Mesenchymal stem cell (in vitro differentiated cells and primary cell): ENCODE measurements around the gene DAGLB.

Experiments
- DNase-seq: peaks from one replicate; pipeline ENCODE4 v3.0.0-alpha.2; 2013
- H2AFZ ChIP-seq: one replicate; pipeline ENCODE4 v1.6.1; 2013; ENCODE audit warnings: low read depth, mild to moderate bottlenecking, control low read depth, inconsistent platforms, low read length, moderate library complexity
- H2AK5ac ChIP-seq: 2 replicates; pipeline ENCODE4 v1.6.1; 2013; ENCODE audit warnings: low read length, moderate library complexity, mild to moderate bottlenecking, inconsistent platforms; ENCODE audit not compliant: severe bottlenecking
- H2BK120ac ChIP-seq: one replicate; pipeline ENCODE4 v1.6.1; 2013; ENCODE audit warnings: low read depth, mild to moderate bottlenecking, inconsistent platforms, low read length, moderate library complexity
- H2BK12ac ChIP-seq, 2 experiments: one replicate each; pipeline ENCODE4 v1.6.1; 2013; ENCODE audit warnings: inconsistent platforms in 2 of 2, low read length in 2 of 2, mild to moderate bottlenecking in 2 of 2, moderate library complexity in 2 of 2, control low read depth in 1 of 2
- H2BK15ac ChIP-seq: one replicate; pipeline ENCODE4 v1.6.1; 2013; ENCODE audit warnings: mild to moderate bottlenecking, low read depth, inconsistent platforms; ENCODE audit not compliant: poor library complexity, severe bottlenecking
- H2BK5ac ChIP-seq: 2 replicates; pipeline ENCODE4 v1.6.1; 2013; ENCODE audit warnings: low read depth, mild to moderate bottlenecking, low read length, control low read depth, inconsistent platforms; ENCODE audit not compliant: poor library complexity, severe bottlenecking
- H3K14ac ChIP-seq, 2 experiments: one replicate each; pipeline ENCODE4 v1.6.1; 2013; ENCODE audit warnings: inconsistent platforms in 2 of 2, low read length in 2 of 2, control low read depth in 1 of 2, mild to moderate bottlenecking in 1 of 2, moderate library complexity in 1 of 2
- H3K18ac ChIP-seq, 2 experiments: one replicate each; pipeline ENCODE4 v1.6.1; 2013; ENCODE audit warnings: inconsistent platforms in 2 of 2, low read length in 2 of 2, control low read depth in 1 of 2, low read depth in 1 of 2, mild to moderate bottlenecking in 1 of 2
- H3K23ac ChIP-seq, 2 experiments: one replicate each; pipeline ENCODE4 v1.6.1; 2013; ENCODE audit warnings: inconsistent platforms in 2 of 2, low read length in 2 of 2, mild to moderate bottlenecking in 2 of 2, moderate library complexity in 2 of 2, control low read depth in 1 of 2
- H3K27ac ChIP-seq: 2 replicates; pipeline ENCODE4 v1.5.1; 2013; ENCODE audit warnings: mild to moderate bottlenecking, moderate library complexity, low read length, control low read depth, inconsistent platforms; ENCODE audit not compliant: poor library complexity, severe bottlenecking
- H3K27me3 ChIP-seq, 2 experiments: 2 replicates each; pipeline versions ENCODE4 v1.6.1 to v1.7.0; 2013; ENCODE audit warnings: low read length in 2 of 2, mild to moderate bottlenecking in 2 of 2, moderate library complexity in 2 of 2, control low read depth in 1 of 2, inconsistent platforms in 1 of 2; ENCODE audit not compliant: control insufficient read depth in 1 of 2, insufficient read depth in 1 of 2
- H3K36me3 ChIP-seq, 2 experiments: 2 replicates each; pipeline versions ENCODE4 v1.6.1 to v1.7.0; 2013; ENCODE audit warnings: low read length in 2 of 2, control low read depth in 1 of 2, inconsistent platforms in 1 of 2, low read depth in 1 of 2, mild to moderate bottlenecking in 1 of 2; ENCODE audit not compliant: insufficient read depth in 2 of 2, control insufficient read depth in 1 of 2
- H3K4ac ChIP-seq, 2 experiments: one replicate each; pipeline ENCODE4 v1.6.1; 2013; ENCODE audit warnings: inconsistent platforms in 2 of 2, low read length in 2 of 2, mild to moderate bottlenecking in 2 of 2, moderate library complexity in 2 of 2, control low read depth in 1 of 2, low read depth in 1 of 2
- H3K4me1 ChIP-seq: 2 replicates; pipeline ENCODE4 v1.6.1; 2013; ENCODE audit warnings: low read depth, low read length, control low read depth; ENCODE audit not compliant: control insufficient read depth, insufficient read depth
- H3K4me2 ChIP-seq: 2 replicates; pipeline ENCODE4 v1.6.1; 2013; ENCODE audit warnings: low read length, mild to moderate bottlenecking, inconsistent platforms; ENCODE audit not compliant: poor library complexity, severe bottlenecking
- H3K4me3 ChIP-seq, 2 experiments: 2 replicates each; pipeline versions ENCODE4 v1.5.1 to v1.7.0; 2013; ENCODE audit warnings: low read length in 2 of 2, mild to moderate bottlenecking in 2 of 2, control low read depth in 1 of 2, low read depth in 1 of 2; ENCODE audit not compliant: insufficient read depth in 1 of 2
- H3K79me1 ChIP-seq: replicated peaks from 2 replicates; pipeline ENCODE4 v1.6.1; 2013; ENCODE audit warnings: mild to moderate bottlenecking, control low read depth, low read length, inconsistent platforms; ENCODE audit not compliant: poor library complexity, severe bottlenecking
- H3K9ac ChIP-seq: 2 replicates; pipeline ENCODE4 v1.7.0; 2013; ENCODE audit warnings: mild to moderate bottlenecking, low read length, moderate library complexity
- H3K9me3 ChIP-seq: 2 replicates; pipeline ENCODE4 v1.7.0; 2013; ENCODE audit warnings: mild to moderate bottlenecking, low read length; ENCODE audit not compliant: control insufficient read depth
- H4K8ac ChIP-seq: one replicate; pipeline ENCODE4 v1.6.1; 2013; ENCODE audit warnings: inconsistent platforms, mild to moderate bottlenecking, low read length, moderate library complexity
- H4K91ac ChIP-seq: one replicate; pipeline ENCODE4 v1.6.1; 2013; ENCODE audit warnings: mild to moderate bottlenecking, low read length, inconsistent platforms
- WGBS: methylation state at CpG from one replicate; pipeline ENCODE4 v1.1.7; 2013; ENCODE audit warnings: mixed read lengths; 5-methylcytosine and 5-hydroxymethylcytosine counted together

The DAGLB gene

GRCh38 chr7:6477318-6477660 is 29.5 kb upstream of the DAGLB start:
- 80% methylated on average over 1 of the region's 1 CpG for WGBS
- Histone ChIP-seq H2BK5ac (no peak overlapping the region), H3K27me3 (no peaks in the 10 kb centered on the region), H3K9ac (peak overlapping the region; percentile 55), H3K36me3 (peaks cover 32 to 56% of the 10 kb centered on the region in 2 experiments), H3K4me1 (peaks cover 20% of the 10 kb centered on the region), H3K79me1 (no peaks in the 10 kb centered on the region), H3K18ac (no peak overlapping the region), H2AFZ (no peak overlapping the region), H4K91ac (no peak overlapping the region), H4K8ac (no peak overlapping the region), H3K4ac (no peak overlapping the region), H3K27ac (no peak overlapping the region), H2BK120ac (no peak overlapping the region), H2BK15ac (no peak overlapping the region), H3K14ac (no peak overlapping the region), H2BK12ac (no peak overlapping the region), H3K9me3 (no peaks in the 10 kb centered on the region), H3K23ac (no peak overlapping the region), H2AK5ac (no peak overlapping the region), H3K4me2 (no peak overlapping the region), H3K4me3 (no peak overlapping the region)
- DNase-seq: no peak

GRCh38 chr7:6476596-6477317 is 29.0 kb upstream of the DAGLB start:
- Histone ChIP-seq H3K18ac (no peak overlapping the region), H2BK15ac (no peak overlapping the region), H2BK5ac (no peak overlapping the region), H3K4me3 (no peak overlapping the region), H3K9ac (peak overlapping the region; percentile 55), H3K14ac (no peak overlapping the region), H3K27ac (no peak overlapping the region), H2AFZ (no peak overlapping the region), H3K4ac (no peak overlapping the region), H3K9me3 (no peaks in the 10 kb centered on the region), H3K36me3 (peaks cover 37 to 59% of the 10 kb centered on the region in 2 experiments), H4K8ac (no peak overlapping the region), H2BK12ac (no peak overlapping the region), H3K79me1 (no peaks in the 10 kb centered on the region), H3K4me2 (no peak overlapping the region), H4K91ac (no peak overlapping the region), H3K27me3 (no peaks in the 10 kb centered on the region), H3K4me1 (peaks cover 20% of the 10 kb centered on the region), H2BK120ac (no peak overlapping the region), H3K23ac (no peak overlapping the region), H2AK5ac (no peak overlapping the region)
- DNase-seq: no peak
- WGBS: 91% methylated on average over 5 of the region's 7 CpGs

- no peak overlapping the region for H3K4ac ChIP-seq
- peaks cover 2% of the 10 kb centered on the region for H3K79me1 ChIP-seq
- H4K8ac ChIP-seq: no peak overlapping the region
- no peak overlapping the region for H2BK15ac ChIP-seq
- no peaks in the 10 kb centered on the region for H3K9me3 ChIP-seq
- H2BK12ac ChIP-seq: no peak overlapping the region
- no peak overlapping the region for H4K91ac ChIP-seq
- DNase-seq: no peak
- no peak overlapping the region for H3K23ac ChIP-seq
- H3K9ac ChIP-seq: peak overlapping the region; percentile 55
- no peak overlapping the region for H2AFZ ChIP-seq
- 96% methylated on average over 3 of the region's 3 CpGs for WGBS
- peaks cover 32 to 62% of the 10 kb centered on the region in 2 experiments for H3K36me3 ChIP-seq
- H3K14ac ChIP-seq: no peak overlapping the region
- no peak overlapping the region for H3K4me2 ChIP-seq
- no peaks in the 10 kb centered on the region for H3K27me3 ChIP-seq
- H3K4me1 ChIP-seq: peaks cover 18% of the 10 kb centered on the region
- no peak overlapping the region for H3K18ac ChIP-seq
- no peak overlapping the region for H3K27ac ChIP-seq
- H3K4me3 ChIP-seq: no peak overlapping the region
- no peak overlapping the region for H2AK5ac ChIP-seq
- H2BK5ac ChIP-seq: no peak overlapping the region
- H2BK120ac ChIP-seq: no peak overlapping the region
Measured at GRCh38 chr7:6475433-6476186, 27.9 kb upstream of the DAGLB start.

- no peak for DNase-seq
- Histone ChIP-seq H4K91ac (no peak overlapping the region), H3K23ac (no peak overlapping the region), H3K4me1 (no peaks in the 10 kb centered on the region), H3K4me2 (no peak overlapping the region), H3K4me3 (no peak overlapping the region), H2BK5ac (no peak overlapping the region), H3K36me3 (peaks cover 66 to 89% of the 10 kb centered on the region in 2 experiments), H4K8ac (no peak overlapping the region), H3K79me1 (peaks cover 26% of the 10 kb centered on the region), H2BK12ac (no peak overlapping the region), H3K14ac (no peak overlapping the region), H3K27ac (no peak overlapping the region), H2AFZ (no peak overlapping the region), H2AK5ac (no peak overlapping the region), H2BK15ac (no peak overlapping the region), H3K9ac (no peak overlapping the region), H3K18ac (no peak overlapping the region), H2BK120ac (no peak overlapping the region), H3K4ac (no peak overlapping the region), H3K9me3 (peaks cover 3% of the 10 kb centered on the region), H3K27me3 (no peaks in the 10 kb centered on the region)
- WGBS: 97% methylated on average over 8 of the region's 8 CpGs
Measured at GRCh38 chr7:6465862-6466261, 18.1 kb upstream of the DAGLB start.
